ENCODE data around the gene RERE.

Gene RERE

DNA sequence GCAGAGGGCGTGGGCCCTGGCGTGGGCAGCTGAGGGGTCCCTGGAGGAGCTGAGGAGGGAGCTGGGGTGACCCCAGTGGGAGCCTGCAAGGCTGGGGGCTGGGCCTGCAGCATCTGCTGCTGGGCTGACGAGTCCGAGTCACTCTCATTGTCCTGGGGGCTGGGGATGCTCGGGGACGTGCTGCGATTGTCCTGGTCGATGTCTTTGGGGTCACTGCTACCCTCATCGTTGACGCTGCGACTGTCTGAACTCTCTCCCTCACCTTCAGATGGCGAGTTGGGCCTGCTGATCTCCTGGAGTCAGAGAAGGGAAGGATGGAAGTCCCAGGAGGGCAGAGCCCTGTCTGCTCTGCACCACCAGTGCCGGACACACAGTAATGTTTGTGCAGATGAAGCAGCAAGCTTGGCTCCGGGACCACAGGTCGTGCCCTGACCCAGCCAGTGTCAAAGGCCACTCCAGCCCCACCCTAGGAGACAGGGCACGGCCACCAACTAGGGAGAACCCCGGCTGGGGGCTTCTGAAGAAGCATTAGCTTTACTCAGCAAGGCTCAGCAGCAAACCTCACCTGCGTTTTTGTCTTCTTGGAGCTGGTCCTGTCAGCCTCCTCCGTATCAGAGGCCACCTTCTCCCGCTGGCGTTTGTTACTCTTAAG, 456.1 kb downstream of the RERE start:
- in situ Hi-C loops (cut with MboI; ENCODE audit: low sequenced_read_pairs), result no loop called here

- in situ Hi-C loops (cut with MboI; ENCODE audit: low sequenced_read_pairs), result no loop called here
These were observed 456.8 kb downstream of the RERE start for GRCh38 chr1:8360493-8361197.

- in situ Hi-C loops (cut with MboI; ENCODE audit: low sequenced_read_pairs), result no loop called here
These were observed 457.6 kb downstream of the RERE start for GRCh38 chr1:8359617-8360481.

DNA sequence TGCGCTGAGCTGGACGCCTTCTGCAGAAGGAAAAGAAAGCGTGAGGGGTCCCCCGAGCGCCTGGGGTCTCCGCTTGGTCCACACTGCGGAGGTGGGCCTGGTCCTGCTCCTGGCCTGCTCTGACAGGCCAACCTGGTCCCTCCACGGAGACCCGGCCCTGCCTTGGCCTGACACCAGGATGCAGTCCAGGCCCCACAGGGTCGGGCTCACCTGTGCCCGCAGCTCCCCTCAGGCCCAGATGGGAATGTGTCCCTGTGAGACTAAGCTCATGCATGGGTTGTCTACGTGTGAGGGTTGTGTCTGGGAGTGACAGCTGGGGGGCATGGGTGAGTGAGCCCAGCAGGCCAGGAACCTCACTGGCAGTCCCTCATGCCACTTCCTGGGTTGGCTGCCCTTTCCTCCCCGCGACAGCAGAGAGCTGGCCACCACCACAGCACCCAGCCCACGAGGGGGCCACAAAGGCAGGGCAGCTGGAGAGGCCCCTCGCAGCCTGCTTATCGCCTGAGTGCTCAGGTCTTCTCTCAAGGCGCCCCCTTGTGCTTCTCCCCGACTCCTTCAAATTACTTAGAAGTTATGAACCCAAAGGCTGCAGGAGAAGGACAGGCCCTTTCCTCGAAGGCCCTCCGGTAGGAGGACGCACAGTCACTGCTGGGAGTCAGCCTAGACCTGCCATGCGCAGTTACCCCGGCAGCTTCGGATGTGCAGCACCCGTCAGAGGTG, 458.4 kb downstream of the RERE start:
- in situ Hi-C loops (cut with MboI; ENCODE audit: low sequenced_read_pairs), result no loop called here

- in situ Hi-C loops (cut with MboI; ENCODE audit: low sequenced_read_pairs), result no loop called here
These were observed 459.1 kb downstream of the RERE start for GRCh38 chr1:8358241-8358896.

- in situ Hi-C loops (cut with MboI; ENCODE audit: low sequenced_read_pairs), result no loop called here
These were observed 459.9 kb downstream of the RERE start for GRCh38 chr1:8357329-8358101.

- in situ Hi-C loops (cut with MboI; ENCODE audit: low sequenced_read_pairs), result no loop called here
These were observed 460.9 kb downstream of the RERE start for GRCh38 chr1:8356256-8357209.

GRCh38 chr1:8355439-8356255, 461.8 kb downstream of the RERE start:
- in situ Hi-C loops (cut with MboI; ENCODE audit: low sequenced_read_pairs), result no loop called here

GRCh38 chr1:8354038-8354437, 463.4 kb downstream of the RERE start:
- in situ Hi-C loops (cut with MboI; ENCODE audit: low sequenced_read_pairs), result no loop called here

GRCh38 chr1:8352886-8353785, 464.3 kb downstream of the RERE start:
- in situ Hi-C loops (cut with MboI; ENCODE audit: low sequenced_read_pairs), result no loop called here

DNA sequence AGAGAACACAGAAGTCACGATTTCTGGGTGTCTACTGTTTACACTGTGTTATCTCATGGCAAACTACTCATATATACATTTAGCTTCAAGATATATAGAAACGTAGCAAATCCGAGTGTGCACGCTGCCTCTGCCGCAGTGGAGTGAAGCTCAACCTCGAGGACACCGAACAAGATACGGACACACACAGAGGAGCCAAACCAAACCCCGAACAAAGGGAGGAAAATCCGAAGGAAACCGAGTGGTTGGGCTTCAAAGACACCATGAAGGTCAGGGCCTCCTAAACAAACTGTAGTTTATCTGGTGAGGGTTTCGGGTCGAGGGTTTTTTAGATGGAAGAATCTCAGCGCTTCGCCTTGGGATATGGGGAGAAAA, 465.0 kb downstream of the RERE start:
- in situ Hi-C loops (cut with MboI; ENCODE audit: low sequenced_read_pairs), result no loop called here

DNA sequence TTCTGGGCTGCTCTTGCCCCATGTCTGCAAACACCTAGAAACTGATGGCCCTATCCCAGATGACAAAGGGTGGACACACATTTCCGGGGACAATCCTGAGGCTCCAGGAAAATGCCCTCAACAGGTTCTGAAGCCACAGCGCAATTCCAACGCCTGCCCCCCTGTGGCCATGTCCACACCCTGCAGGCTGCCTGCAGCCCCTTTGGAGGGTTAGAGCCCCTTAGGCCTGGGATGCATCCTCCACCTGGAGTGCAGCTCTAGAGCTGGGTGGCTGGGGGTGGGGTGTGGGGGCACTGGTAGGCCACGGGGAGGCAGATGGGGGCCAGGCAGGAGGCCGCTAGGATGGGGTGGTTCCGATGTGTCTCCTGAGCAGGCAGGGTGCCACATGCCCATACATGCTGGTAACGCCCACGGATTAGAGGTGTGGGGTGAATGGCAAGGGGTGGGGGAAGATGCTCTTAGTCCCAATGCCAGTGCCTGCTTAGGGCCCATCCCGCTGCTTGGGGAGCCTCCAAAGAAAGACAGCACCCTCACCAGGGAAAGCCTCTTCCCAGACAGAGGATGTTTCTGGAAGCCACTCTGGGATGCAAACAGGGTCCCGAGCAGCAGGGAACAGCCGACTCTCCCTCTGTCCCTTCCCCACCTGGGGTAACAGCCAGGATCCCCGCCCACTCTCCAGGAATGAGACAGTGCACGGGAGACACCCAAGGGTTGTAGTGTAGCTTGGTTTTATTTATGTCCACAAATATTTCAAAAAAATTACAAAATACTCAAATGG, 465.6 kb downstream of the RERE start:
- in situ Hi-C loops (cut with MboI; ENCODE audit: low sequenced_read_pairs), result no loop called here

- in situ Hi-C loops (cut with MboI; ENCODE audit: low sequenced_read_pairs), result no loop called here
These were observed 466.3 kb downstream of the RERE start for GRCh38 chr1:8350914-8351684.

- in situ Hi-C loops (cut with MboI; ENCODE audit: low sequenced_read_pairs), result loop anchor here (10.0 to 25.0 kb wide), 2 partner anchors 335 to 688 kb away; no protein-coding TSS in a partner anchor
These were observed 467.5 kb downstream of the RERE start for GRCh38 chr1:8349961-8350360.

GRCh38 chr1:8349473-8349865, 468.0 kb downstream of the RERE start:
- in situ Hi-C loops (cut with MboI; ENCODE audit: low sequenced_read_pairs), result loop anchor here (10.0 to 25.0 kb wide), 2 partner anchors 335 to 687 kb away; no protein-coding TSS in a partner anchor
